ENCODE data around the gene DDX1.

Gene DDX1

DNA sequence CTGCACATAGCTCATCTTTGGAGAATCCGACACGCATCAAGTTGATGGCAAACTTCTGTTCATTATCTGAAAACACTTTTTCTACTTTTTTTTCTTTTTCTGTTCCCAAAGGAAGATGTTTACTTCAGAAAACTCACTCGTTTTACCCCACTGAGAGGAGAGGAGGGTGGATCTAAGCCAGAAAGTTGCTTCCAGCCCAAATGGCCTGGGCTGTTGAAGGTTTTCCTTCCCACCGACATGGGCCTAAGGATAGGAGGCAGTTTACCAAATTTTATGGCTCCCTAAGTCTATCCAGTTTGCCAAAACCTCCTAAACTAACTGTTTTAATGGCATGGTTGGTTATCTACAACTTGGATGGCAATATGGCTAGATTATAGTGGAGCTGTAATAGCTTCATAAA, 70.4 kb downstream of the DDX1 start:
- H3K27me3 Mint-ChIP-seq, result peaks cover 20% of the 10 kb centered on the region
- no peak overlapping the region for H3K27ac Mint-ChIP-seq
- no peaks in the 10 kb centered on the region for H3K9me3 Mint-ChIP-seq
- ATAC-seq (no peak), DNase-seq (no peak)
- H3K4me1 Mint-ChIP-seq, result no peaks in the 10 kb centered on the region
- H3K4me3 Mint-ChIP-seq, result no peak overlapping the region

DNA sequence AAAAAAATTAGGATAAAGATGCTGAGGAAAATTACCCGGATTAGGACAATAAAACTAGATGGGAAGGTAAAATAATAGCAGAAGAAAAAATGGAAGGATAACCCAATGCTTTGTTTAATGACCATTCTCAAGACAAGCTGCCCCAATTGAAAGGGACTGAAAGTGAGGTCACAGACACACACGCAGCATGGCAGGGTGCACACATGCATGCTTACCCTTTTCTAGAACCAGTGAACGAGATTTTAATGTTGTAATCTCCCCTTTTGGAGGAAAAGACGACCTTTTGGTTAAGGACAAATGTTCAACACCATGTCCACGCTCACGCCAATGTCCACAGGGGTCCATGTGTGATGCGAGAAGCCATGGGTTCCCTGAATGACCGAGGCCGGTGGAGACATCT, 70.9 kb downstream of the DDX1 start:
- no peaks in the 10 kb centered on the region for H3K9me3 Mint-ChIP-seq
- no peaks in the 10 kb centered on the region for H3K4me1 Mint-ChIP-seq
- ATAC-seq (no peak), DNase-seq (no peak)
- H3K4me3 Mint-ChIP-seq, result no peak overlapping the region
- H3K27ac Mint-ChIP-seq, result no peak overlapping the region
- peaks cover 25% of the 10 kb centered on the region for H3K27me3 Mint-ChIP-seq

- H3K27me3 Mint-ChIP-seq, result peaks cover 32% of the 10 kb centered on the region
- no peak overlapping the region for H3K27ac Mint-ChIP-seq
- no peak for ATAC-seq
- no peaks in the 10 kb centered on the region for H3K9me3 Mint-ChIP-seq
- DNase-seq, result no peak
- no peak overlapping the region for H3K4me3 Mint-ChIP-seq
- H3K4me1 Mint-ChIP-seq, result no peaks in the 10 kb centered on the region
Measured at GRCh38 chr2:15663802-15664201, 72.1 kb downstream of the DDX1 start.

DNA sequence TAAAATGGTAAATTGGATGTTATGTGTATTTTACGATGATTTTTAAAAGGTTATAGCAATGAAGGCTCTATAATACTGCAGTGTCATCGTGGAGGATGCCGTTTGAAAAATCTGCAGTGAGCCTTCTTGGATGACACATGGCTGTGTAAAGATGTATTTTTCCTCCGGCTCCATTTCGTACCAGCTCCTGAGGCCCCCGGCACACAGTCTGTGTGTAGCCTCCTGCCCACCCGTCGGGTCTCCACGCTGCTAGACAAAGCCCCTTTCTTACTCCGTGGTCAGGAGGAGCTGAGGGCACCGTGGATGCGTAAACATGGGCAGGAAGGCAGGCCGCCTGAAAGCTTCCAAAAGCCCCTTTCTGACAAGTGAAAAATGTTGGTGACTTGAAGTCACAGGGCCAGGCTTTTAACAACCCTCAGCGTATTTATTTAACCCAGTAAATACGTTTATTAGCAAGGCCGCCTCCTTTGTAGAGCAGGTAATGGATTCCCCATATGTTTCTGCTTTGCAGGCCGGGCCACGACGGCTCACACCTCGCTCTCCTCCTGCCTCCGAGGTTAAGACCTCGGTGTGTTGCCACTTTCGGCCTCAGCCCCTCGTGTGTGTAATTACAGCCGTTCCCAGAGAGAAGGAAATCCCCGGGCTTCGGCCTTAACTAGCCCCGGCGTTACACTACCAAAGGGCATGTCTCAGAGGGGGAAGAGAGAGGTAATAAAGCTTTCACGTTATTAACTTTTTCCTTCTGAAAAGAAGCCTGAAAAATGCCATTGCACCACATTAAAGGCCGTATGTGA, 72.8 kb downstream of the DDX1 start:
- no peaks in the 10 kb centered on the region for H3K4me1 Mint-ChIP-seq
- ATAC-seq (no peak), DNase-seq (no peak)
- H3K9me3 Mint-ChIP-seq, result no peaks in the 10 kb centered on the region
- no peak overlapping the region for H3K27ac Mint-ChIP-seq
- peaks cover 29% of the 10 kb centered on the region for H3K27me3 Mint-ChIP-seq
- H3K4me3 Mint-ChIP-seq, result no peak overlapping the region

DNA sequence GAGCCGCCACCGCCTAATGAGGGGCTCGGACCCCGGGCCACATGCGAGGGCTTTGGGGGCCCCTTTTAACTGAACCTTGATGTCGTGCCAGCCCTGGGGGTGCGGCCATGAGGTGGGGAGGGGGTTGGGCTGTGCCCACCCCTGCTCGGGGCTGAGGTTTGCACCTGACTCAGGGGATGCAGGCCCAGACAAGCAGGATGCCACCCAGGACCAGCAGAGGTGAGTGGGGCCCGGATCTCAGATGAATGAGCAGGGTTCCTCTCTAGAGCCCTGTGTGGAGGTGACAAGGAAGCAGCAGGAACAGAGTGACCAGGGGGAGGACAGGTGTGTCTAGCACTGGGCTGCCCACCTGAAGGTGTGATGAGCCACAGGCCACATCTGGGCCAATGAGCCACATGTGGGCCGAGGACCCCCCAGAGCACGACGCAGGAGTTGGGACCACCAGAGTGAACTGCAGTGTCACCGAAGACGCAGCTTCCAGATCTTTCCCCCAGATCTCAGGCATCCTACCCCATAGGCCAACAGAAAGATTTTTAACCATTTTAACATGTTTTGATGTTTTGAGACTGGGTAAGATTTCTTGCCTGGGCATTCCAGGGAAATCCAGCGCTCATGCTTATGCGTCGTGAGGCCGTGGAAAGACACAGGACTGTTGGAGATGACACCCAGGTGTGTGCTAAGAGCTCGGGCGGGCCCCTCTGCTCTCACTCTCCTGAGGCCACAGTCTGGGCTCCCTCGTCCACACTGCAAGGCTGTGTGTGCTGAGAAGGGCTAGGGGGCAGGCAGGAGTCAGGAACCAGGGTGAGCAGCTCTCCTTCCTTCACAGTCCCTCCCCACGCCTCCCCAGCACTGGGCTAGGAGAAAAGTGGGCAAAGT, 73.6 kb downstream of the DDX1 start:
- no peak overlapping the region for H3K4me3 Mint-ChIP-seq
- ATAC-seq, result no peak
- peaks cover 29% of the 10 kb centered on the region for H3K27me3 Mint-ChIP-seq
- no peak overlapping the region for H3K27ac Mint-ChIP-seq
- no peaks in the 10 kb centered on the region for H3K9me3 Mint-ChIP-seq
- H3K4me1 Mint-ChIP-seq, result no peaks in the 10 kb centered on the region
- DNase-seq, result no peak

- Mint-ChIP-seq H3K4me3 (no peak overlapping the region), H3K4me1 (no peaks in the 10 kb centered on the region)
Measured at GRCh38 chr2:15665943-15666460, 74.3 kb downstream of the DDX1 start.

DNA sequence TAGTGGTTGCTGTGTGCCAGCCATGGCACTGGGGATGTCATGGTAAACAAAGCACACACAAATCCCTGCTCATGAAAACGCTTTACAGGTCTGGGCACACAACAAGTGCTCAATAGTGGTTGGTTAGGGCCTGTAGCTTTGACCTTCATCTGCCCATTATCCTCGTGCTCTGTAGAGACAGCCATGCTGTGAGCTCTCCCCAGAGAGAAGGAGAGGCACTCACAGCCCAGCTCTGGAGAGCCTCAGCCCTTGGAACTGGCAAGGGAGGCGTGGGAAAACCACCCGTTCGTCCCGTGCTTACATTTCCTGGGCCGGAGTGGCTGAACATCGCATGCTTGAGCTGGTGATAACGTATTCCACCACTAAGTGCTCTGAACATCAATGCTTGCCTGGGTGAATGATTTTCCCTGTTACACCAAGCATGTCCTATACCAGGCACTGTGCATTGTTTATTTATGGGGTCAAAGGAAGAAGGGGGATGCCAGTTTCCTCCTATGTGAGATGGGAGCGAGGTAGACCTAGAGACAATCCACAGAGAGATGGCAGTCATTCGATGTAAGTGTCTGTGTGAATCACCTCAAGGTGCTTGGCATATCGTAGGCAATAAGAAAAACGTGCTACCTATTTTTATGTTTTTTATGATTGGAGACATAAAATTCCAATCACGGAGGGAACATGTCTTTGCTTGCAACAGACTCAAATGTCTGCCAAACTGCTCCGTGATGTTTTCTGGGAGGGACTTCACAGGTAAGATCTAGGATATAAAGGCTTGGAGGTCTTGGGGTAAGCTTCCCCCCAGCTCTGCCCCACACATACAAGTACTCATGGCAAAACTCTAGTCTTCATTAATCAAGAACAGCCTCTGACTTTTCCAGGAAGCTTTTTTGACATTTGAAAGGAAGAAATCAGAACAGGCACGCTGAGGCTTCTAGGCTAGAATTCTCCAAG, 75.5 kb downstream of the DDX1 start:
- H3K4me1 Mint-ChIP-seq, result no peaks in the 10 kb centered on the region
- ATAC-seq (no peak), DNase-seq (no peak)
- no peak overlapping the region for H3K4me3 Mint-ChIP-seq
- peaks cover 35% of the 10 kb centered on the region for H3K27me3 Mint-ChIP-seq
- no peaks in the 10 kb centered on the region for H3K9me3 Mint-ChIP-seq
- peak overlapping the region in 1 of 2 donors; percentile 19 for H3K27ac Mint-ChIP-seq

More at GRCh38 chr2:15665943-15666460, 74.3 kb downstream of the DDX1 start:
- DNase-seq (no peak), ATAC-seq (no peak)
- Mint-ChIP-seq H3K27ac (no peak overlapping the region), H3K27me3 (peaks cover 35% of the 10 kb centered on the region), H3K9me3 (no peaks in the 10 kb centered on the region)

DNA sequence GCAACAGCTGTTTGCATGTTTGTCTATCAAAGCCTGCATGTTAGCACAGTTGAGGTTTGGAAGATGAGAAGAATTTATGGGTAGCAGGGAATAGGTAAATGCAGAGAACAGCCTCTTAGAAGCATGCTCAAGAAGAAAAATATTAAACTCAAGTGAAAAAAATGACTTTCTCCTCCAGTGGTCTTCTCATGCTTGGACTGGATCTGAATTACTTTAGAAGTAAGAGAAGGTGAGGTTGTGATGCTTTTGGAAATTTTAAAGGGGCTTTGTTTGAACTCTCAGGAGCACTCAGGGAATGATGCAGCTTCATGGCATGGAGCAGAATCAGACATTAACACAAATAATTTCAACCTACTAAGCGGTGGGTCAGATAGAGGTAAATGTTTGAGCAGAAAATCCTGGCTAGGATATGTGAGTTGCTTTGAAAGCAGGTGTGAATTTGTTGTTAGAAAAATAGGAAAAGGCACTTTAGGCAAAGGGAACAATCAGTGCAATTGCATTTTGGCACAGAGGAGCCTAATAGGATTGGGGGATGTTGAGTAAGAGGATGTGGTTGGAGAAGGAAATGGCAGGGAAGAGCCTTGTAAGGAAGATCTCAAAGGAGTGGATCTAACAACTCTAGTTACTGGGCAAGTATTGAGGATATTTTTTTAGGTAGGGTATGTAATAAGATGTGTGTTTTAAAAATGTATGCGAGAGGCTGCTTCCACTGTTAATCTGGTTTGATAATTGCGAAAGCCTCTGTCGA, 76.3 kb downstream of the DDX1 start:
- H3K9me3 Mint-ChIP-seq, result no peaks in the 10 kb centered on the region
- H3K27ac Mint-ChIP-seq, result no peak overlapping the region
- no peak overlapping the region for H3K4me3 Mint-ChIP-seq
- no peak for DNase-seq
- H3K4me1 Mint-ChIP-seq, result no peaks in the 10 kb centered on the region
- peaks cover 35% of the 10 kb centered on the region for H3K27me3 Mint-ChIP-seq
- ATAC-seq, result no peak

- ATAC-seq (no peak), DNase-seq (no peak)
- H3K27me3 Mint-ChIP-seq, result peaks cover 40% of the 10 kb centered on the region
- H3K27ac Mint-ChIP-seq, result no peak overlapping the region
- H3K4me3 Mint-ChIP-seq, result no peak overlapping the region
- no peaks in the 10 kb centered on the region for H3K9me3 Mint-ChIP-seq
- H3K4me1 Mint-ChIP-seq, result no peaks in the 10 kb centered on the region
Measured at GRCh38 chr2:15668611-15669305, 77.1 kb downstream of the DDX1 start.

GRCh38 chr2:15669375-15669910, 77.8 kb downstream of the DDX1 start:
- H3K9me3 Mint-ChIP-seq, result no peaks in the 10 kb centered on the region
- H3K4me1 Mint-ChIP-seq, result no peaks in the 10 kb centered on the region
- DNase-seq, result no peak
- H3K4me3 Mint-ChIP-seq, result no peak overlapping the region
- H3K27me3 Mint-ChIP-seq, result peaks cover 43% of the 10 kb centered on the region
- no peak for ATAC-seq
- no peak overlapping the region for H3K27ac Mint-ChIP-seq

DNA sequence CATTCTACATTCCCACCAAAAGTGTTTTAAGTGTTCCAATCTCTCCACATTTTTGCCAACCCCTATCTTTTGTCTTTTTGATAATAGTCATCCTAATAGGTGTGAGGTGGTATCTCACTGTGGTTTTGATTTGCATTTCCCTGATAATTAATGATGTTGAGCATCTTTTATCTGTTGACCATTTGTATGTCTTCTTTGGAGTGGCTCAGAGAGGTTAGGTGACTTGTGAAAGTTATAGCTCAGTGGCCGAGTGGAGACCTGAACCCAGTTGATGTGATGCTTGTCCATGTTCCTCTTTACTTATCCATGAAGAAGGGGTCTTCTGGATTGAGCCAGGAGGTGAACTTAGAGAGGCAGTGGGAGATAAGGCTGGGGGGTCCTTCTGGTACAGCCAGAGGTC, 78.8 kb downstream of the DDX1 start:
- peaks cover 43% of the 10 kb centered on the region for H3K27me3 Mint-ChIP-seq
- H3K9me3 Mint-ChIP-seq, result no peaks in the 10 kb centered on the region
- ATAC-seq (no peak), DNase-seq (no peak)
- no peaks in the 10 kb centered on the region for H3K4me1 Mint-ChIP-seq
- H3K27ac Mint-ChIP-seq, result no peak overlapping the region
- H3K4me3 Mint-ChIP-seq, result no peak overlapping the region

- ATAC-seq, result no peak
- no peak overlapping the region for H3K27ac Mint-ChIP-seq
Measured at GRCh38 chr2:15670981-15671380, 79.3 kb downstream of the DDX1 start.

GRCh38 chr2:15671409-15671808, 79.7 kb downstream of the DDX1 start:
- H3K4me3 Mint-ChIP-seq, result no peak overlapping the region
- ATAC-seq (no peak), DNase-seq (no peak)
- H3K27me3 Mint-ChIP-seq, result peaks cover 40% of the 10 kb centered on the region
- H3K4me1 Mint-ChIP-seq, result no peaks in the 10 kb centered on the region
- no peaks in the 10 kb centered on the region for H3K9me3 Mint-ChIP-seq
- no peak overlapping the region for H3K27ac Mint-ChIP-seq

More at GRCh38 chr2:15670981-15671380, 79.3 kb downstream of the DDX1 start:
- H3K27me3 Mint-ChIP-seq, result peaks cover 43% of the 10 kb centered on the region
- no peak overlapping the region for H3K4me3 Mint-ChIP-seq
- DNase-seq, result no peak
- no peaks in the 10 kb centered on the region for H3K9me3 Mint-ChIP-seq
- H3K4me1 Mint-ChIP-seq, result no peaks in the 10 kb centered on the region
